ENCODE data around the gene HIVEP3. TPM values are rescaled to one million over a fixed set of nuclear protein-coding genes. Genes with fewer than 3 reads are reported as not detected.

HIVEP3 gene
- total RNA-seq, 1 experiment from 2014 or later: 6.0 TPM

- in situ Hi-C loops (cut with HindIII; ENCODE audit: low pct_unique_long_range_greater_than_20kb, low sequenced_read_pairs) (no loop called here), intact Hi-C loops (cut with micrococcal nuclease; ENCODE audit: unreplicated experiment) (no loop called here)
- ATAC-seq: no peak
- H3K4me1 ChIP-seq (ENCODE audit: control insufficient read depth, insufficient read depth, low read length): no peaks in the 10 kb centered on the region; the same call in 1 of the 2 replicates
- no peak for DNase-seq (ENCODE audit: low read depth, low spot score)
- ChIA-PET POLR2A (no interaction called here), CTCF (no interaction called here)
- no peak overlapping the region for H3K4me3 ChIP-seq (ENCODE audit: low read depth in 2 of 2, low read length in 2 of 2)
- no peaks in the 10 kb centered on the region for H3K9me3 ChIP-seq (ENCODE audit: control insufficient read depth, insufficient read depth, low read depth, low read length)
- no peaks in the 10 kb centered on the region for H3K36me3 ChIP-seq (ENCODE audit: control insufficient read depth, insufficient read depth, low read length)
- TF ChIP-seq, protein P1, sequence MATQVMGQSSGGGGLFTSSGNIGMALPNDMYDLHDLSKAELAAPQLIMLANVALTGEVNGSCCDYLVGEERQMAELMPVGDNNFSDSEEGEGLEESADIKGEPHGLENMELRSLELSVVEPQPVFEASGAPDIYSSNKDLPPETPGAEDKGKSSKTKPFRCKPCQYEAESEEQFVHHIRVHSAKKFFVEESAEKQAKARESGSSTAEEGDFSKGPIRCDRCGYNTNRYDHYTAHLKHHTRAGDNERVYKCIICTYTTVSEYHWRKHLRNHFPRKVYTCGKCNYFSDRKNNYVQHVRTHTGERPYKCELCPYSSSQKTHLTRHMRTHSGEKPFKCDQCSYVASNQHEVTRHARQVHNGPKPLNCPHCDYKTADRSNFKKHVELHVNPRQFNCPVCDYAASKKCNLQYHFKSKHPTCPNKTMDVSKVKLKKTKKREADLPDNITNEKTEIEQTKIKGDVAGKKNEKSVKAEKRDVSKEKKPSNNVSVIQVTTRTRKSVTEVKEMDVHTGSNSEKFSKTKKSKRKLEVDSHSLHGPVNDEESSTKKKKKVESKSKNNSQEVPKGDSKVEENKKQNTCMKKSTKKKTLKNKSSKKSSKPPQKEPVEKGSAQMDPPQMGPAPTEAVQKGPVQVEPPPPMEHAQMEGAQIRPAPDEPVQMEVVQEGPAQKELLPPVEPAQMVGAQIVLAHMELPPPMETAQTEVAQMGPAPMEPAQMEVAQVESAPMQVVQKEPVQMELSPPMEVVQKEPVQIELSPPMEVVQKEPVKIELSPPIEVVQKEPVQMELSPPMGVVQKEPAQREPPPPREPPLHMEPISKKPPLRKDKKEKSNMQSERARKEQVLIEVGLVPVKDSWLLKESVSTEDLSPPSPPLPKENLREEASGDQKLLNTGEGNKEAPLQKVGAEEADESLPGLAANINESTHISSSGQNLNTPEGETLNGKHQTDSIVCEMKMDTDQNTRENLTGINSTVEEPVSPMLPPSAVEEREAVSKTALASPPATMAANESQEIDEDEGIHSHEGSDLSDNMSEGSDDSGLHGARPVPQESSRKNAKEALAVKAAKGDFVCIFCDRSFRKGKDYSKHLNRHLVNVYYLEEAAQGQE (IDR thresholded peaks at IDR 0.05; ENCODE audit: insufficient read depth in 1 of 2, low read depth in 2 of 2, low read length in 1 of 2): no peak
- TF ChIP-seq, protein P2, sequence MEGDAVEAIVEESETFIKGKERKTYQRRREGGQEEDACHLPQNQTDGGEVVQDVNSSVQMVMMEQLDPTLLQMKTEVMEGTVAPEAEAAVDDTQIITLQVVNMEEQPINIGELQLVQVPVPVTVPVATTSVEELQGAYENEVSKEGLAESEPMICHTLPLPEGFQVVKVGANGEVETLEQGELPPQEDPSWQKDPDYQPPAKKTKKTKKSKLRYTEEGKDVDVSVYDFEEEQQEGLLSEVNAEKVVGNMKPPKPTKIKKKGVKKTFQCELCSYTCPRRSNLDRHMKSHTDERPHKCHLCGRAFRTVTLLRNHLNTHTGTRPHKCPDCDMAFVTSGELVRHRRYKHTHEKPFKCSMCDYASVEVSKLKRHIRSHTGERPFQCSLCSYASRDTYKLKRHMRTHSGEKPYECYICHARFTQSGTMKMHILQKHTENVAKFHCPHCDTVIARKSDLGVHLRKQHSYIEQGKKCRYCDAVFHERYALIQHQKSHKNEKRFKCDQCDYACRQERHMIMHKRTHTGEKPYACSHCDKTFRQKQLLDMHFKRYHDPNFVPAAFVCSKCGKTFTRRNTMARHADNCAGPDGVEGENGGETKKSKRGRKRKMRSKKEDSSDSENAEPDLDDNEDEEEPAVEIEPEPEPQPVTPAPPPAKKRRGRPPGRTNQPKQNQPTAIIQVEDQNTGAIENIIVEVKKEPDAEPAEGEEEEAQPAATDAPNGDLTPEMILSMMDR (IDR thresholded peaks at IDR 0.05): no peak
- TF ChIP-seq TCF7L2 (IDR thresholded peaks at IDR 0.05; ENCODE audit: low read depth, low read length) (no peak), POLR2AphosphoS5 (IDR thresholded peaks at IDR 0.05; ENCODE audit: low read depth, low read length) (no peak), SIN3A (IDR thresholded peaks at IDR 0.05; ENCODE audit: borderline replicate concordance, insufficient read depth, low read depth, low read length) (no peak)
- no peaks in the 10 kb centered on the region for H3K27me3 ChIP-seq (ENCODE audit: control insufficient read depth, insufficient read depth, low read length)
- no peak overlapping the region for H3K27ac ChIP-seq (ENCODE audit: low read length)
- no TSS peak for BruUV-seq (replicated peaks)
Observed at GRCh38 chr1:41647221-41648135, 271.2 kb downstream of the HIVEP3 start.

- no peak overlapping the region for H3K4me3 ChIP-seq (ENCODE audit: low read depth in 2 of 2, low read length in 2 of 2)
- in situ Hi-C loops (cut with HindIII; ENCODE audit: low pct_unique_long_range_greater_than_20kb, low sequenced_read_pairs) (no loop called here), intact Hi-C loops (cut with micrococcal nuclease; ENCODE audit: unreplicated experiment) (no loop called here)
- H3K4me1 ChIP-seq (ENCODE audit: control insufficient read depth, insufficient read depth, low read length): no peaks in the 10 kb centered on the region; the same call in 1 of the 2 replicates
- CTCF ChIA-PET: no interaction called here
- no peaks in the 10 kb centered on the region for H3K9me3 ChIP-seq (ENCODE audit: control insufficient read depth, insufficient read depth, low read depth, low read length)
- DNase-seq (ENCODE audit: low read depth, low spot score) (no peak), ATAC-seq (no peak)
- POLR2A ChIA-PET: no interaction called here
- TF ChIP-seq TCF7L2 (IDR thresholded peaks at IDR 0.05; ENCODE audit: low read depth, low read length) (no peak), POLR2AphosphoS5 (IDR thresholded peaks at IDR 0.05; ENCODE audit: low read depth, low read length) (no peak), SIN3A (IDR thresholded peaks at IDR 0.05; ENCODE audit: borderline replicate concordance, insufficient read depth, low read depth, low read length) (no peak)
- TF ChIP-seq, protein P1 (IDR thresholded peaks at IDR 0.05; ENCODE audit: insufficient read depth in 1 of 2, low read depth in 2 of 2, low read length in 1 of 2): no peak
- TF ChIP-seq, protein P2 (IDR thresholded peaks at IDR 0.05): no peak
- H3K27me3 ChIP-seq (ENCODE audit: control insufficient read depth, insufficient read depth, low read length): no peaks in the 10 kb centered on the region
- H3K27ac ChIP-seq (ENCODE audit: low read length): no peak overlapping the region
- no peaks in the 10 kb centered on the region for H3K36me3 ChIP-seq (ENCODE audit: control insufficient read depth, insufficient read depth, low read length)
- BruUV-seq (replicated peaks): no TSS peak
Observed at GRCh38 chr1:41646186-41646585, 272.5 kb downstream of the HIVEP3 start.

Measured in Panc1 (cell line).